Heart left ventricle (tissue), 16 donors: Measurements from ENCODE around the gene ANKRD61. TPM values are rescaled to one million over a fixed set of nuclear protein-coding genes. Genes with fewer than 3 reads are reported as not detected.

Source experiments
- ATAC-seq, 4 donors: fragments of 200-7000 bp; cut with Tn5 transposase; one replicate each; pipeline ENCODE4 v1.9.1; 2020 to 2022; ENCODE audit warnings: moderate library complexity in 4 of 4, mild to moderate bottlenecking in 3 of 4, moderate number of reproducible peaks in 1 of 4
- DNase-seq, 5 donors: peaks; one replicate each; pipeline ENCODE4 v3.0.0-alpha.2; 2020
- H3K27ac ChIP-seq, 12 donors: fragments of 200-600 bp; sonication (generic) in 4 of 12; one replicate each; pipeline versions ENCODE4 v1.5.0 to v1.8.0; 2016 to 2022; ENCODE audit warnings: mild to moderate bottlenecking in 2 of 12
- H3K27me3 ChIP-seq, 9 donors: fragments of 200-600 bp; sonication (generic) in 2 of 9; one replicate each; pipeline versions ENCODE4 v1.5.1 to v1.8.0; 2016 to 2022; ENCODE audit warnings: mild to moderate bottlenecking in 3 of 9
- H3K36me3 ChIP-seq, 9 donors: fragments of 200-600 bp; sonication (generic) in 2 of 9; one replicate each; pipeline versions ENCODE4 v1.5.0 to v1.8.0; 2018 to 2022; ENCODE audit warnings: mild to moderate bottlenecking in 2 of 9
- H3K4me1 ChIP-seq, 12 donors: fragments of 200-600 bp; sonication (generic) in 4 of 12; one replicate each; pipeline versions ENCODE4 v1.5.0 to v1.8.0; 2016 to 2022; ENCODE audit warnings: mild to moderate bottlenecking in 3 of 12
- H3K4me3 ChIP-seq, 12 donors: fragments of 200-600 bp; sonication (generic) in 4 of 12; one replicate each; pipeline versions ENCODE4 v1.5.0 to v1.8.0; 2017 to 2022; ENCODE audit warnings: mild to moderate bottlenecking in 9 of 12, moderate library complexity in 4 of 12
- H3K9me3 ChIP-seq, 12 donors: fragments of 200-600 bp; sonication (generic) in 4 of 12; one replicate each; pipeline versions ENCODE4 v1.5.0 to v1.8.0; 2016 to 2022; ENCODE audit warnings: mild to moderate bottlenecking in 1 of 12
- CTCF ChIP-seq, 12 donors: fragments of 200-600 bp; sonication (generic) in 4 of 12; IDR thresholded peaks; one replicate each; pipeline versions ENCODE4 v1.5.0 to v1.8.0; 2018 to 2022; ENCODE audit warnings: antibody characterized with exemption in 12 of 12, mild to moderate bottlenecking in 5 of 12
- POLR2A ChIP-seq, 2 donors: fragments of 450-650 bp; IDR thresholded peaks; one replicate each; pipeline ENCODE4 v1.6.1; 2017; ENCODE audit warnings: antibody characterized with exemption in 2 of 2, mild to moderate bottlenecking in 2 of 2, moderate library complexity in 2 of 2
- WGBS, 4 donors: extraction: QIAGEN DNeasy Blood & Tissue Kit in 2 of 4; methylation state at CpG; one replicate each; pipeline versions ENCODE4 v1.1.5 to v1.1.7; 2013 to 2018; 5-methylcytosine and 5-hydroxymethylcytosine counted together
- intact Hi-C, 10 donors: fragments of 100-400 bp; cut with DNase I; formaldehyde crosslinking; loops; one replicate each; pipeline versions ENCODE4 v1.11.1 to v1.14.2; 2022
- polyA plus RNA-seq, 2 donors: library from polyadenylated mRNA; stranded (reverse); fragments of 200-250 nt; gene quantifications; one replicate each; pipeline ENCODE4 v1.2.3, GENCODE V29; 2013
- total RNA-seq, 9 donors: library from RNA; depleted of rRNA in 2 of 9; stranded (reverse); fragments of >200 nt in 2 of 9; fragmentation: NEBNext Ultra II Directional in 3 of 9; extraction: Animal tissue kit (Norgen Biotek cat#: 25700) in 3 of 9; gene quantifications; one replicate each; pipeline versions ENCODE4 v1.1.0 to v1.2.4, GENCODE V29; 2016 to 2023
- donor health status: ischemic (EF 13 %, LVEDD 7.1; RV severe dilation, severe dysfunction).
- donor health status: healthy with polysubstance abuse.
- donor health status: DM: no; HTN: yes; CAD: no.
- donor health status: DM: no; HTN: no; CAD: no.
- donor health status: ischemic (EF 25% LVEDD 6.9; RV normal size, moderate dysfunction).
- donor health status: ischemic (EF 25% LVEDD 5.7; RV mildly dilated, moderate dysfunction).
- donor health status: healthy.
- donor health status: DM: yes; HTN: yes; CAD: no.
- donor health status: ischemic (EF 35%, LVEDD 5.7; RV mildly dilated, moderate dysfunction).
- donor health status: nonischemic (EF 11% LVEDD 7.7; RV severe dilation, severe dysfunction).
- donor health status: DM: yes; HTN: yes; CAD: no.
- donor health status: PGD.
- donor health status: ischemic (EF 29% LVEDD 5.4; RV normal size, mild dysfunction).
- donor health status: nonischemic (EF 23%, LVEDD 6.1; RV moderate dilation, normal function).

The ANKRD61 gene
- total and polyA plus RNA-seq, 11 donors: 0.19 to 0.28 (median 0.25) TPM; not detected in 8

GRCh38 chr7:6015917-6016652 is 15.1 kb upstream of the ANKRD61 start:
- H3K27ac ChIP-seq: peak overlapping the region in 8 of 12 donors; percentile 0 to 67 (median 46)
- peak; percentile 62 to 90 (median 82) for ATAC-seq
- no peak overlapping the region for H3K4me3 ChIP-seq
- DNase-seq: peak; percentile 46 to 81 (median 77)
- H3K36me3 ChIP-seq: peaks cover 0 to 79% (median 66%) of the 10 kb centered on the region in 9 donors
- intact Hi-C loops: loop anchor here in 1 of 10 donors (10.0 kb wide), 1 partner anchor 309 kb away; no protein-coding TSS in a partner anchor
- WGBS, 4 donors: 70 to 75% (median 72%) methylated on average over 8 of the region's 8 CpGs
- TF ChIP-seq CTCF (IDR thresholded peaks at IDR 0.05) (no peak), POLR2A (IDR thresholded peaks at IDR 0.05) (no peak)
- peaks cover 0 to 30% (median 6%) of the 10 kb centered on the region in 12 donors for H3K4me1 ChIP-seq
- H3K27me3 ChIP-seq: no peaks in the 10 kb centered on the region
- H3K9me3 ChIP-seq: no peaks in the 10 kb centered on the region

- ATAC-seq: no peak
- Histone ChIP-seq H3K4me1 (peaks cover 0 to 27% (median 3%) of the 10 kb centered on the region in 12 donors), H3K9me3 (no peaks in the 10 kb centered on the region), H3K4me3 (no peak overlapping the region), H3K27ac (peak overlapping the region in 1 of 12 donors; percentile 67), H3K27me3 (no peaks in the 10 kb centered on the region), H3K36me3 (peaks cover 0 to 84% (median 69%) of the 10 kb centered on the region in 9 donors)
- WGBS, 4 donors: 94 to 96% (median 95%) methylated on average over 8 of the region's 8 CpGs
- no peak for TF ChIP-seq POLR2A (IDR thresholded peaks at IDR 0.05)
- no peak for TF ChIP-seq CTCF (IDR thresholded peaks at IDR 0.05)
- intact Hi-C loops: loop anchor here in 1 of 10 donors (10.0 kb wide), 1 partner anchor 308 kb away; no protein-coding TSS in a partner anchor
- DNase-seq: no peak
Measured at GRCh38 chr7:6016653-6016966, 14.6 kb upstream of the ANKRD61 start.

DNA sequence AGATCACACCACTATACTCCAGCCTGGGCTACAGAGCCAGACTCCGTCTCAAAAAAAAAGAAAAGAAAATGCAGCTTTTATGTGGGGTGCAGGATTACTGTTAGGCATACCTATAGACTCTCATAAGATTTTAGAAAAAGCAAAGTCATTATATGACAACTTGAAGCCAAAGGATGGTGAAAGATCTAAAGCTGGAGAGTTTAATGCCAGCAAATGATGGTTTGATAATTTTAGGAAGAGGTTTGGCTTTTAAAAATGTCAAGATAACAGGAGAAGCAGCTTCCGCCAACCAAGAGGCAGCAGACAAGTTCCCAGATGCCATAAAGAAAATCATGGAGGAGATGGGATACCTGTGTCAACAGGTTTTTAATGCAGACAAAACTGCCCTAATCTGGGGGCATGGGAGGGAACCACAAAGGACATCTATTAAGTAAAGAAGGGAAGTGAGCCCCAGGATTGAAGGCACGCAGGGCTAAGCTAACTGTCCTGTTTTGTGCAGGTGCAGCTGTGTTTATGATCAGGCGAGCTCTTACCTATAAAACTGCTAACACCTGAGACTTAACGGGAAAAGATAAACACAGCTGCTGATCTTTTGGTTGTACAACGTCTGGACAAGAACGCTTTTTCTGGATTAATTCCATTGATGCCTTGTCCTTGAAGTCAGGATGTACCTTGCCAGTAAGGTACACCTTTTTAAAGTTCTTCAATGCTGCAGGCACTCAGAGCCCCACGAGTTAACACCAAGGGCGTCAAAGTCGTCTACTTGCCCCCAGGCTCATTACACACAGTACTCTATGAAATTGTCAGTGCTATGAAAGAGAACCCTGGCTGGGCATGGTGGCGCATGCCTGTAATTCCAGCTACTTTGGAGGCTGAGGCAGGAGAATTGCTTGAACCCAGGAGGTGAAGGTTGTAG is 10.5 kb upstream of the ANKRD61 start:
- Histone ChIP-seq H3K27me3 (no peaks in the 10 kb centered on the region), H3K9me3 (no peaks in the 10 kb centered on the region), H3K4me1 (peaks cover 0 to 21% (median 4%) of the 10 kb centered on the region in 12 donors), H3K27ac (no peak overlapping the region), H3K36me3 (peaks cover 0 to 100% (median 98%) of the 10 kb centered on the region in 9 donors), H3K4me3 (no peak overlapping the region)
- ATAC-seq: no peak
- intact Hi-C loops: no loop called here
- WGBS, 4 donors: 89 to 94% (median 91%) methylated on average over 11 of the region's 11 CpGs
- TF ChIP-seq CTCF (IDR thresholded peaks at IDR 0.05): no peak
- no peak for TF ChIP-seq POLR2A (IDR thresholded peaks at IDR 0.05)
- DNase-seq: no peak

GRCh38 chr7:6022707-6023106 is 8.5 kb upstream of the ANKRD61 start:
- 84 to 92% (median 92%) methylated on average over 3 of the region's 3 CpGs for WGBS, 4 donors
- no peak for DNase-seq

More at GRCh38 chr7:6022707-6023106, 8.5 kb upstream of the ANKRD61 start:
- H3K9me3 ChIP-seq: no peaks in the 10 kb centered on the region
- H3K4me1 ChIP-seq: peaks cover 0 to 37% (median 9%) of the 10 kb centered on the region in 12 donors
- peaks cover 0 to 100% (median 95%) of the 10 kb centered on the region in 9 donors for H3K36me3 ChIP-seq
- intact Hi-C loops: no loop called here
- H3K27ac ChIP-seq: no peak overlapping the region
- H3K4me3 ChIP-seq: no peak overlapping the region
- ATAC-seq: no peak
- TF ChIP-seq POLR2A (IDR thresholded peaks at IDR 0.05) (no peak), CTCF (IDR thresholded peaks at IDR 0.05) (no peak)
- H3K27me3 ChIP-seq: no peaks in the 10 kb centered on the region
